GM18517 (cell line): ENCODE data around the gene ELFN1.

ENCODE experiments used
- ATAC-seq: cut with Tn5 transposase; IDR thresholded peaks from one replicate; pipeline ENCODE4 v1.9.1; 2021; ENCODE audit warnings: mild to moderate bottlenecking, moderate library complexity; ENCODE audit not compliant: unreplicated experiment

The ELFN1 gene

DNA sequence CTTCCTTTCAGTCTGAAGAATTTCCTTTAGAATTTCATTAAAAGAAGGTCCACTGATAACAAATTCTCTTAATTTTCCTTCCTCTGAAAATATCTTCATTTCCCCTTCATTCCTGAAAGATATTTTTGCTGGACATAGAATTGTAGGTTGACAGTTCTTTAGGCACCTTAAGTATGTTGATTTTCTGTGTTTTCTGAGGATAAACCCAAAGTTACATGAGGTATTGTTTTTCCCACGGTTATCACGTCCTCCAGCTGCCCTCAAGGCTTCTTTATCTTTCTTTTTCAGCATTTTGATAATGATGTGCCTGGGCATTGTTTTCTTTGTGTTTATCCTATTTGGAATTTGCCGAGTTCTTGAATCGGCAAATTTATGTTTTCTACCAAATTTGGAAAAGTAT is 105.3 kb downstream of the ELFN1 start:
- ATAC-seq: no peak

DNA sequence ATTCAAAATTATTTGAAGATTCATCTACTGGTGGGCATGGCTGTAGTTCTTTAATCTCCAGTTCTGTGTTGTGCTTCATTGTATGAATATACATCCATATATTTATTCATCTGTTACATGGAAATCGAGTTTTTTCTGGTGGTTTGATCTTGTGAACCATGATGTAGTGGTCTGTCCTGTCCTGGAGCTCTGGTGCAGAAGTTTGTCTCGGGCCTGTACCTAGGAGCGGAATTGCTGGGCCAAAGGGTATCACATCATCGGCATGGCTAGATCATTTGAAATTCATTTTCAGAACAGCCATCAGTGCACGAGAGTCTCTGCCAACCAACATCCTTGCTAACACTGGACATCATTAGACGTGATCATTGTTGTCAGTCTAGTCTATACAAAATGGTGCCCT is 107.0 kb downstream of the ELFN1 start:
- ATAC-seq: no peak

DNA sequence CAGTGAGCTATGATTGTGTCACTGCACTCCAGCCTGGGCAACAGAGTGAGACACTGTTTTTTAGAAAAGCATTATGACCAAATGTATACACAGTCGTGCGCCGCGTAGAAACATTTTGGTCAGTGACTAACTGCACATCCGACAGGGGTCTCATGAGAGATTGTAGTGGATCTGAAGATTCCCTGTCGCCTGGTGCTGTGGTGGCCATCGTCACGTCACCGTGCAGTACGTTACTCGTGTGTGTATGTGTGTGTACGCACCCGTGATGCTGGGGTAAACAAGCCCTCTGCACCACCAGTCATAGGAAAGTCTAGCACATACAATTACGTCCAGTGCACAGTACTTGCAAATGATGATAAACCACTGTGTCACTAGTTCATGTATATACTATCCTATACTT is 109.4 kb downstream of the ELFN1 start:
- ATAC-seq: no peak

DNA sequence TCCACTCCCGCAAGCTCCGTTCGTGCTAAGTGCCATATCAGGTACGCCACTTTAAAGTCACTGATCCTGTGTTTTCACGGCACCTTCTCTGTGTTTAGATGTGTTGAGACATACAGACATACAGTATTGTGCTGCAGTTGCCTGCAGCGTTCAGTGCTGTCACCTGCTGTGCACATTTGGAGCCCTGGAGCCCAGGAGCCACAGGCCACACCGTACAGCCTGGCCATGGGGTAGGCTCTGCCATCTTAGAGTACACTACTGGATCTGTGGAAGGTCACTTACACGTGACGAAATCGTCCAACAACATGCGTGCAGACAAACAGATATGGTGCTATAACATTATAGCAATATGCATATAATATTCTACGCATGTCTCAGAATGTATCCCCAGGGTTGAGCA is 111.3 kb downstream of the ELFN1 start:
- no peak for ATAC-seq

DNA sequence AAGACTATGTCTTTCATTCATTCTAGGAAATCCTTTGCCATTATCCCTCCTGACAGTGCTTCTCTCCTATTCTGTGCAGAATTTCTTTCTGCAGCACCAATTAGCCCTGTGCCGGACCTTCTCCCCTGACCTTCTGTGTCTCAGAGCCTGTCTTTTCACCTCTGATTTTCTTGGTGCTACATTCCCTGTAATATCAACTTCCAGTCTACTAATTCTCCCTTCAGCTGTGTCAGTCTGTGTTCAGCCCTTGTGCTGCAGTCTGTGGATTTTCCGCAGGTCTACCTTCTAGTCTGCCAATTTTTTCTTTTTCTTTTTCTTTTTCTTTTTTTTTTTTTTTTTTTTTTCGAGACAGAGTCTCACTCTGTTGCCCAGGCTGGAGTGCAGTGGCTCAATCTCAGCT is 115.8 kb downstream of the ELFN1 start:
- no peak for ATAC-seq

DNA sequence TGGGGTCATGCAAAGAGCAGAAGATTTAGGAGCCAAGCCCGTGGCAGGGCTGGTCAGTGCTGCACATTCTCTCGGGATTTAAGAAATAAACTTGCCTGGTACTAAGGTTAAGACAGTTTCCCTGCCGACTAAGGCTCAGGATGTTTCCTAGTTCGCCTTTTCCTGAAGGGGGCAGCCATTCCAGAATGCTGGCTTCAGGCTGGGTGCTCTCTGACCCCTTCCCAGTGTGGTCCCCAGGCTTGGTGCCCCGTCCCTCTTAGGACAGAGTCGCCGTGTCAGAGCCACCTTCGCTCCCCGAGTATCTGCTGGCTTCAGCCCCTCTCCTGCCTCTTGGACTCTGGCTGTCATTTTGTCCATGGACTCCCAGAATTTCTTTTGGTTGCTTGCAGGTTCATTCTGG is 117.2 kb downstream of the ELFN1 start:
- ATAC-seq: no peak

GRCh38 chr7:1787681-1788235 is 117.7 kb downstream of the ELFN1 start:
- ATAC-seq: no peak

- no peak for ATAC-seq
These were observed 124.9 kb downstream of the ELFN1 start for GRCh38 chr7:1794888-1795542.
